GM21619 (cell line): ENCODE data around the gene PRR5.

ENCODE experiments used
- ATAC-seq: cut with Tn5 transposase; IDR thresholded peaks from one replicate; pipeline ENCODE4 v1.9.1; 2021; ENCODE audit not compliant: unreplicated experiment

Gene PRR5

DNA sequence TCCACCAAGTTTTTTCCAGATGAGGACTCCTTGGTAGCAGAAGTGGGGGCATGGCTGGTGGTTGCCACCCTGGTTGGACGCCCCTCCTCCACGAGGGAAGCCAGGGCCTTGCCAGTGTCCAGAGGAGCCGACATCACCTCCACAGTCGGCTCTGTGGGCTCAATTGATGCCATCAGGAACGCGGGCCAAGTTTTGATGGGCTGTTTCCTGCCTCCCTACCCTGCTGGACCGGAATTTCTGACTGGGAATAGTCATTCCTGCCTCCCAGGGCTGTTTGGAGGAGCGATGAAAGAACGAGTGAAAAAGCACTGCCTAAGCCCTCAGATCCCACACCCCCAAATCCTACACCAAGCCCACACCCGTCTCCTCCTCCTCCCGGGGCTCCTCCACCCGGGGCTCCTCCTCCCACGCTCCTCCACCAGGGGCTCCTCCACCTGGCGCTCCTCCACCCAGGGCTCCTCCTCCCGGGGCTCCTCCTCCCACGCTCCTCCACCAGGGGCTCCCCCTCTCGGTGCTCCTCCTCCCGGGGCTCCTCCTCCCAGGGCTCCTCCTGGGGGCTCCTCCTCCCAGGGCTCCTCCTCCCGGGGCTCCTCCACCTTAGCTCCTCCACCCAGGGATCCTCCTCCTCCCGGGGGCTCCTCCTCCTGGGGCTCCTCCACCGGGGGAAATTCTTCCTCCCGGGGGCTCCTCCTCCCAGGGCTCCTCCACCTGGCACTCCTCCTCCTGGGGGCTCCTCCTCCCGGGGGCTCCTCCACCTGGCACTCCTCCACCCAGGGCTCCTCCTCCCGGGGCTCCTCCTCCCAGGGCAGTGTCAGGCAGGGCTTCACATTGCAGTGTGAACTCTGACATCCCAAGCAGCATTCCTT is 10.0 kb upstream of the PRR5 start:
- no peak for ATAC-seq

DNA sequence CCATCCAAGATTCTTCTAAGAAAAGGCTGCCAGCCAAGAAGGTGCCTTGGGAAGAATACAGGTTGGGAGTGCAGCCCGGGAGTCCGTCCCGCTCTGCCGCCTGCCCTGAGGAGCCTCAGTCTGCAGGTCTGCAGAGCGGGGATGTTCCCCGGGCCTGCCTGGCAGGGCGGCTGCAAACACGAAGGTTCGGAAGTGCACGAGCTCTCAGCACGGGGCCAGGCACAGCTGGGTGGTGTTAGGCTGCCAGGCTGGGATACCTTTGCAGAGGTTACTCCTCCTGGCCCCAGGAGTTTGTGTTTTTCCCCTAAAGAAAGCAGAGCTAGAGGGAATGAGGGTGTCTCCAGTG is 9.4 kb upstream of the PRR5 start:
- ATAC-seq = no peak

- no peak for ATAC-seq
Measured at GRCh38 chr22:44693145-44693544, 8.9 kb upstream of the PRR5 start.

DNA sequence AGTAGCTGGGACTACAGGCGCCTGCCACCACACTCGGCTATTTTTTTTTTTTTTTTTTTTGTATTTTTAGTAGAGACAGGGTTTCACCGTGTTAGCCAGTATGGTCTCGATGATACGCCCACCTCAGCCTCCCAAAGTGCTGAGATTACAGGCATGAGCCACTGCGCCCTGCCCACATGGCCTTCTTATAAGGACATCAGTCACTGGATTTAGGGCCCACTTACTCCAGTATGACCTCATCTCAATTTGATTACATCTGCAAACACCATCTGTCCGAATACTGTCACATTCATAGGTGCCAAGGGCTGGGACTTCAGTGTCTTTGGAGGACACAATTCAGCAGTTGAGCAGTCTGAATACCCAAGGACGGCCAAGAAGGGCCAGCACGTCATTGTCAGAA is 8.2 kb upstream of the PRR5 start:
- no peak for ATAC-seq

GRCh38 chr22:44697423-44698141 is 4.4 kb upstream of the PRR5 start:
- ATAC-seq = no peak

DNA sequence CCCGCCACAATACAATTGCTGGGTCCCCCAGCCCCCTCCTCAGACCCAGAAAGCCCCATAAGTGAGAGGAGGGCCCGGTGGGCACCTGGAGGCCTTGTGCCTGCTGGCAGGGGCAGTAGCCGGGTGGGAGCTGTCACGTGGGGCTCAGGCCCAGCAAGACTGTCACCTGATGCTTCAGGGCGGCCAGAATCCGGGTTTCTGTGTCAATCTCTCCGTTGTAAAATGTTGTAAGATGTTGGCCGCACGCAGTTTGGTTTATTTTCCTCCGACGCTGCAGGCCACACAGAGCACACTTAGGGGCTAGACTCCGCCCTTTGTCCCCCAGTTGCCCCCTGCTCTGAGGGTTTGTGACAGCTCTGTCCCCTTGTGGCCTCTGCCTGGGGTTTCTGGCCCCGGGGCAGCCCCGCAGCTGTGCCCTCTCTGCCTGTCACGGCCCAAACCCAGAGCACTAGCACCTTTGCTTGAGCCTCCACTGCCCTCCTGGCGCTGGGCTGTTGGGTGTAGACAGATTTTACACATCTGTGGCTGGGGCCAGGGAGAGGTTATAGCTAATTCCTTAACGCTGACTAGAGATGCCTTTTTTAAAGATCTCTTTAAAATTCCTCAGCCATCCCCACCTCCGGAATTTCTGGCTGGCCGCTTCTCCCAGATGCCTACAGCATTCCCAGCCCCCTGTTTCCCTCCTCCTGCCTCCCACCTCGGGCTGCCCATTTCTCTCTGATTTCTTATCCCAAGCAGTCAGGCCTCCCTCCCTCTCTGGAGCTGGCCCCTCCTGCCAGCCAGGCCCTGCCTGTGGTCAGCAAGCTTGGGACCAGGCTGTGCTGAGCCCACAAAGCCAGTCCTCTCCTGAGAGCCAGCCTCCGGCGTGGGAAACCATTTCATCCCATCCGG is 3.2 kb upstream of the PRR5 start:
- ATAC-seq = no peak

GRCh38 chr22:44700456-44700855 is 1.5 kb upstream of the PRR5 start:
- ATAC-seq = no peak

DNA sequence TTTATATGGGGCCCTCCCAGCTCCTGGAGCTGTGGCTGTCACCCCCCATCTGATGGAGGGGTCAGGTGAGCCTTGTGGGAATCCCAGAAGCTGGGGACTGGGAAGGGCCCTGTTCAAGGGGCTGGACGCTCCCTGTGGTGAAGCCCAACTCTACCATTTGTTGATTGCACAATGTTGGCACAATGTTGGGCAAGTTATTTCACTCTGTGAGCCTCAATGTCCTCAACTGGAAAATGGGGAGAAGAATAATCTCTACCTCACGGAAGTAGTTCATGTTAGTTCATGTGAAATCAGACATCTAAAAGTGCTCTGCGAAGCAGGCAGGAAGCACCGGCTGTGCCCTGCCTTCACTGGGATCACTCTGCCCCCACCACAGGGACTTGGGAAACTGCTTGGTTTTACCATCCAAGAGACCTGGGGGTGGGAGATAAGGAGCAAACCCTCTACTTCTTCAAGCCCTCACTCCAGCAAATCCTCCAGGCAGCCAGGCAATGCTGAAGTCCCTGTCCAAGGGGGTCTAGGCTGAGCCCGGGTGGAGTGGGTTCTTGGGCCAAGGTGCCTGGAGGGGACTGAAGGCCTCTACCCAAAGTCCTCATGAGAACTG is 715 bp upstream of the PRR5 start:
- ATAC-seq = no peak

- peak; percentile 24 for ATAC-seq
Measured at GRCh38 chr22:44702479-44703198, 635 bp downstream of the PRR5 start.

DNA sequence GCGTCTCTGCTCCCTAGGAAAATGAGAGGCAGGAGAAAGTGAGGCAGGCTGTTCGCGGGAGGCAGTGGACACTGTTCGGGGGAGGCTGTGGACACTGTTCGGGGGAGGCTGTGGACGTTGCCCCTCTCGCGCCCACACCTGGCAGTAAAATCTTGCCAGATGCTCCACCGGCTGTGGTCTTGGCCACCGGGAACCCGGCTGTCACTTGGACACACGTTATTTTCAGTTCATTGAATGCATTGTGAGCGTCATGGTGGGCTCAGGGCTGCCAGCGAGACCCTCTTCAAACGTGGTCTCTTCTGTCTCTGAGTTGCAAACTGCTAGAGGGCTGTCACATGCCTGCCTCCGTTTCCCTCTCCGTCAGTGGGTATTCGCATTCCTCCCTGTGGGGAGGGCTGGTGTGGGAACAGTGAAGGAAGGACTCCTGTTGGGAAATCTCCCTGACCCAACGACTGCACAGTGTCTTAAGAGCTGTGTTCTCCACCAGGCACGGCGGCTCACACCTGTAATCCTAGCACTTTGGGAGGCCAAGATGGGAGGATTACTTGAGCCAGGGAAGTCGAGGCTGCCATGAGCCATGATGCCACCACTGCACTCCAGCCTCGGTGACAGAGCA is 1.4 kb downstream of the PRR5 start:
- no peak for ATAC-seq

DNA sequence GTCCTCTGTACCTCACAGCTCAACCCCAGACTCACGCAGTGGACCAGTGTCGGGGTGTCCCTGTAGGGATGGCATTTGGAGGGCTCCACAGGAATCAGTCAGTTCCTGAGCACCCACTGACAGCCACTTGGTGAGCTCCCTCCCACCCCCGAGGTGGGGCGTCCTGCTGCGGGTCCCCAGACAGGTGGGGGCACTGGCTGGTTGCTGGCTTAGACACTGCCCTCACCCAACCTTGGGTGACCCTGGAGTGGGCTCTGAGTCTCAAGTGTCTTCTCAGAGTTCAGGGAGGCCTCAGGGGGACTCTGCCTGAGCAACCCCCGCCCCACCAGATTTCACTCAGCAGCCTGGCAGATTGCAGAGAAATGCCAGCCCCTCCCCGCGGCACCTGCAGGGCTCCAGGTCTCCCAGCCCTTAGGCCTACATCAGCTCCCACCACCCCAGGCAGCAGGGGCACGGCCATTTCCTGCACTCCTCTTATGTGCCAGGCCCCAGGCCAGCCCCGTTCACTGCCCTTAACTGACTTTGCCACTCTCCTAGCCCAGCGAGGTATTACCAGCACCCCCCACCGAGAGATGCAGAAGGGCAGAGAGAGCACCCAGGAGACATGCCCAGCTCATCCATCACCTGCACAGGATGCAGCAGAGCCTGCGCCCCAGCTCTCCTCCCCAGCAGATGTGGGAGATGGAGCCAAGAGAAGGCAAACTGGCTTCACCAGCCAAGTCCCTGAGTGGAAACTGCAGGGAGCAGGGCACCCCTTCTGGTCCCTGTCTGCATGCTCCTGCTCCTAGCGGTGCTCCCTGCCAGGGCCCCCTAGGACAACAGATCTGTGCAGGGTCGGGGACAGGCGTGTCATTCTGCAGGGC is 2.4 kb downstream of the PRR5 start:
- no peak for ATAC-seq

GRCh38 chr22:44705022-44705297 is 3.0 kb downstream of the PRR5 start:
- ATAC-seq = no peak

- ATAC-seq = no peak
Measured at GRCh38 chr22:44706488-44706887, 4.5 kb downstream of the PRR5 start.

DNA sequence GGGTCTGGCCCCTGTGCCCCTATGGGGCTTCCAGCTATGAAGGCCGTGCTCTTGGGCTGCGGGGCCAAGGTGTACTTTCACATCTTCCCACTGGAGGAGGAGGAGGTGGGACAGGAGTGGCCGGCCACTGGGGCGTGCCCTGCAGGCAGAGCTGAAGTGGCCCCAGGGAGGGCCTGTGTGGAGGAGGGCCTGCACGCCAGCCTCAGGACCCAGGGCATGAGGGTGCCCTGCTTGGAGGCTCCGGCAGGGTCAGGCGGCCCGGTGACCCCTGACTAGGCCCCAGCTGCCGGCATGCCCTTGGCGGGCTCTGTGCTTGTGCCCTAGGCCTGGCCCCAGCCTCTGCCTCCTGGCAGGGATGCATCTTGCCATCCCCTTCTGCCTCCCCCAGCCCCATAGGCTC is 5.2 kb downstream of the PRR5 start:
- ATAC-seq = no peak

- no peak for ATAC-seq
Measured at GRCh38 chr22:44707752-44708151, 5.7 kb downstream of the PRR5 start.

GRCh38 chr22:44709881-44710392 is 7.9 kb downstream of the PRR5 start:
- ATAC-seq = no peak

DNA sequence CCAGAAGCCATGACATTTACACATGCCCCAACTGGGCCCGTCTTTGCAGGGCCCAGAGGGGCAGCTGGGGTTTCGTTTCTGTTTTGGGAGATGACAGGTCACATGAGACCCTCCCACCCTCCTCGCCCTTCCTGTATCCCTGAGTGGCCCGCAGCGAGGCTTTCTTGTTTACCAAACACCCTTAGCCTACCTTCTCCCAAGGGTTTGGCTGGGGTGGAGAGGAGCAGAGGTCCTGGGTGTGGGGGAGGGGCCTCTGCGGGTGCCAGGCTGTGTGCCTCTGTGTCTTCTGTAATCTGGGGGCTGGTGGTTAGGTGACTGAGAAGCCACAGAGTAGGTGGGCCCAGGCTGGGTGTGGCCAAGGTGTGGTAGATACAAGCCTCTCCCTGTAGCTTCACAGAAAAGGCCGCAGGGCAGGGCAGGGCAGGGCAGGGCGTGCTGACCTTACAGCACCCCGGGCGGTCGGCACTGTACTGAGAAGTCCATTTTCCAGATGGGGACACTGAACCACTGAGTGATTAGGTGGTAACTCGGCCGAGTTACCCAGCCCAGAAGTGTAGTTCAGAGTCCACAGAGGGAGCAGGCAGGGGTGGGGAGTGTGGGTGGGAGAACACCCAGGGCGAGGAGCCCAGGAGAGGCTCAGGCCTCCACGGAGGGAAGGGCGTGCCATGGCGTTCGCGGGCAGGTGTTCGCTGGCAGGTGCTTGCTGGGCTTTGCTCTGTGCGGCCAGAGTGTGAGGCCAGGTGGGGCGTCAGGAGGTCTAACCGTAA is 8.7 kb downstream of the PRR5 start:
- ATAC-seq = no peak

GRCh38 chr22:44711241-44711560 is 9.2 kb downstream of the PRR5 start:
- ATAC-seq = no peak
